K562 (cell line): Measurements from ENCODE around the gene SH3BGR. TPM values are rescaled to one million over a fixed set of nuclear protein-coding genes. Genes with fewer than 3 reads are reported as not detected.
A peak's percentile ranks its signal among the peaks of the same experiment; 100 is the strongest.

Experiments used
- ATAC-seq: fragments of 200-7000 bp; cut with Tn5 transposase; 3 replicates; pipeline ENCODE4 v1.9.1; 2020; ENCODE audit warnings: moderate library complexity
- BruUV-seq: library from RNA; stranded (reverse); fragments of 400-500 nt; replicated peaks from 2 replicates; lab custom pipeline; 2021; lab: Mats Ljungman, UMichigan
- CTCF ChIA-PET: fragments of 300-600 bp; formaldehyde crosslinking; extraction: SDS; loops from one replicate; lab custom pipeline; 2021; ENCODE audit warnings: low intra/inter-chr PET ratio; lab: Yijun Ruan, JAX
- POLR2A ChIA-PET: fragments of 300-600, 350-650 bp; sonication (Branson Sonifier 250); formaldehyde crosslinking; extraction: SDS; loops from one replicate; lab custom pipeline; 2021; ENCODE audit warnings: antibody characterized with exemption, inconsistent platforms; lab: Yijun Ruan, JAX
- DNase-seq, 4 experiments: peaks; one replicate each; pipeline versions ENCODE4 v3.0.0 to v3.0.0-alpha.2; 2011 to 2018; ENCODE audit warnings: low spot score in 3 of 4, mixed read lengths in 3 of 4; ENCODE audit errors: extremely low read depth in 1 of 4
- FAIRE-seq: peaks from 2 replicates; lab custom pipeline; 2011; peaks lifted over from hg19 to GRCh38; lab: Jason Lieb, UNC
- H2AFZ ChIP-seq: 2 replicates; pipeline ENCODE4 v1.6.0; 2011; ENCODE audit warnings: low read depth, low read length, control low read depth, inconsistent platforms
- H3K27ac ChIP-seq: fragments of 200-600 bp; 3 replicates; pipeline ENCODE4 v1.8.0; 2011; ENCODE audit warnings: low read depth, mild to moderate bottlenecking, control low read depth, inconsistent platforms, low read length, moderate library complexity, mixed read lengths; ENCODE audit errors: extremely low read depth
- H3K27me3 ChIP-seq, 2 experiments: fragments of 300-600 bp in 1 of 2; 2 replicates in 1 of 2; 3 replicates in 1 of 2; pipeline versions ENCODE4 v1.6.0 to v1.8.0; 2011; ENCODE audit warnings: inconsistent platforms in 2 of 2, low read length in 2 of 2, mild to moderate bottlenecking in 1 of 2, mixed read lengths in 1 of 2, moderate library complexity in 1 of 2; ENCODE audit not compliant: control insufficient read depth in 2 of 2, insufficient read depth in 2 of 2
- H3K36me3 ChIP-seq: fragments of 300-600 bp; 3 replicates; pipeline ENCODE4 v1.8.0; 2011; ENCODE audit warnings: mild to moderate bottlenecking, low read length, inconsistent platforms; ENCODE audit not compliant: control insufficient read depth, insufficient read depth
- H3K4me1 ChIP-seq, 2 experiments: fragments of 200-600 bp in 1 of 2; replicated peaks in 1 of 2; 2 replicates in 1 of 2; 3 replicates in 1 of 2; pipeline versions ENCODE4 v1.5.1 to v1.8.0; 2011; ENCODE audit warnings: inconsistent platforms in 2 of 2, low read length in 2 of 2, mild to moderate bottlenecking in 1 of 2, mixed read lengths in 1 of 2, moderate library complexity in 1 of 2; ENCODE audit not compliant: control insufficient read depth in 2 of 2, insufficient read depth in 2 of 2
- H3K4me2 ChIP-seq: 2 replicates; pipeline ENCODE4 v1.6.1; 2011; ENCODE audit warnings: low read length, control low read depth, inconsistent platforms, mixed read lengths; ENCODE audit not compliant: insufficient read depth
- H3K4me3 ChIP-seq: fragments of 200-600 bp; sonication (generic), shearing (Covaris generic); 2 replicates; pipeline ENCODE4 v1.5.1; 2016; ENCODE audit warnings: control low read depth, inconsistent platforms
- H3K79me2 ChIP-seq: fragments of 200-600 bp; 3 replicates; pipeline ENCODE4 v1.8.0; 2011; ENCODE audit warnings: low read length, inconsistent platforms; ENCODE audit not compliant: control insufficient read depth, insufficient read depth
- H3K9ac ChIP-seq, 2 experiments: 2 replicates each; pipeline versions ENCODE4 v1.6.0 to v1.6.1; 2011; ENCODE audit warnings: low read depth in 2 of 2, low read length in 2 of 2, control low read depth in 1 of 2, inconsistent platforms in 1 of 2, mild to moderate bottlenecking in 1 of 2, mixed read lengths in 1 of 2; ENCODE audit not compliant: insufficient read depth in 1 of 2
- H3K9me1 ChIP-seq: one replicate; pipeline ENCODE4 v1.6.0; 2011; ENCODE audit warnings: inconsistent platforms, mild to moderate bottlenecking, low read length, moderate library complexity; ENCODE audit not compliant: control insufficient read depth, insufficient read depth
- H3K9me3 ChIP-seq: replicated peaks from 2 replicates; pipeline ENCODE4 v1.5.1; 2011; ENCODE audit warnings: low read depth, low read length, inconsistent platforms; ENCODE audit not compliant: control insufficient read depth, insufficient read depth
- H4K20me1 ChIP-seq: replicated peaks from 2 replicates; pipeline ENCODE4 v1.6.1; 2011; ENCODE audit warnings: low read length, inconsistent platforms, mixed read lengths; ENCODE audit not compliant: control insufficient read depth, insufficient read depth
- ZNF12 ChIP-seq: sonication (generic); formaldehyde crosslinking; IDR thresholded peaks from 2 replicates; pipeline ENCODE4 v1.4.0; 2020; ENCODE audit warnings: mild to moderate bottlenecking, missing genetic modification reagents
- ZNF444 ChIP-seq: fragments of 250-450 bp; sonication (Bioruptor Pico); IDR thresholded peaks from 2 replicates; pipeline ENCODE4 v1.4.0; 2020; ENCODE audit warnings: mild to moderate bottlenecking, moderate library complexity
- WGBS: fragments of 100-300 bp; shearing (Covaris generic); methylation state at CpG from one replicate; pipeline ENCODE4 v1.1.6; 2016; ENCODE audit warnings: low coverage, mixed read lengths; ENCODE audit not compliant: insufficient coverage; ENCODE audit errors: missing lambda C conversion rate; 5-methylcytosine and 5-hydroxymethylcytosine counted together
- in situ Hi-C: fragments of 300-500 bp; cut with MboI; formaldehyde crosslinking; loops from 4 replicates; pipeline ENCODE4 v1.15.0; 2018; ENCODE audit warnings: inconsistent platforms, mixed read lengths
- intact Hi-C: fragments of 100-400 bp; cut with micrococcal nuclease; formaldehyde crosslinking; loops from 2 replicates; pipeline ENCODE4 v1.14.2; 2022
- polyA plus RNA-seq, 8 experiments: library from polyadenylated mRNA; depleted of rRNA in 4 of 8; stranded (reverse) in 5 of 8; unstranded in 3 of 8; fragments of >200 nt; fragmentation: Nextera tagmentation in 2 of 8; fragmentation: Illumina TruSeq in 1 of 8; extraction: Ambion mirVana in 2 of 8; extraction: Trizol in 1 of 8; gene quantifications; 2 replicates each; pipeline versions ENCODE4 v1.2.1 to v1.2.3, GENCODE V29; 2011 to 2014; ENCODE audit warnings: inconsistent platforms in 1 of 8, missing spikeins in 1 of 8
- total RNA-seq, 7 experiments: library from RNA; depleted of rRNA in 6 of 7; stranded (reverse); fragments of >200 nt in 6 of 7; fragmentation: Illumina TruSeq in 2 of 7; extraction: Trizol in 2 of 7; gene quantifications; 2 replicates each; pipeline versions ENCODE4 v1.2.1 to v1.2.3, GENCODE V29; 2011 to 2021; ENCODE audit warnings: low replicate concordance in 1 of 7

SH3BGR gene
- total and polyA plus RNA-seq, 9 of the 15 experiments (the other 6 are each of a cell fraction or from before 2014, with no cell fraction given), result 6.6 to 42.9 (median 25.6) TPM

DNA sequence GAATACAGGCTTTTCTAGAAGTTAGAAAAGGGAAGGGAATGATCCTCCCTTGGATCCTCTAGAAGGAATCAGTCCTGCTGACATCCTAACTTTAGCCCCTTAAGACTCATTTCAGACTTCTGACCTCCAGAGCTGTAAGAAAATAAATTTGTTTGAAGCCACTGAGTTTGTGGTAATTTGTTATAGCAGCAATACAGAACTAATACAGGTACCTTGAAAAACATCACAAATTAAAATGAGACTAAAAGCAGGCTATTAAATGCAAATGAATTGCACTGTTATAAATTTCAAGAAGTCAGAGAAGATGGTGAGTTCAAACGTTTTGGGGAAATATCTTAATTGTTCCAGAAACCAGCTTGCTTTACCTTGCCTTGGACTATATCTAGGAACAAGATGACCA lies 12.5 kb upstream of the SH3BGR start:
- ATAC-seq (no peak), DNase-seq (no peak), FAIRE-seq (no peak)
- no TSS peak for BruUV-seq
- Histone ChIP-seq H4K20me1 (no peaks in the 10 kb centered on the region), H3K27me3 (no peaks in the 10 kb centered on the region), H3K36me3 (no peaks in the 10 kb centered on the region), H3K4me2 (no peak overlapping the region), H3K27ac (no peak overlapping the region), H3K9me1 (no peaks in the 10 kb centered on the region), H2AFZ (no peak overlapping the region), H3K9me3 (no peaks in the 10 kb centered on the region), H3K79me2 (no peaks in the 10 kb centered on the region), H3K4me3 (no peak overlapping the region), H3K9ac (no peak overlapping the region), H3K4me1 (peaks cover 5 to 8% of the 10 kb centered on the region in 2 experiments; a peak in 3 of 5 replicates)
- ChIA-PET POLR2A (interaction anchor here (0.8 to 1.4 kb wide), 2 partner anchors 8 to 52 kb away, joined by 3 to 4 read pairs; no protein-coding TSS in a partner anchor), CTCF (no interaction called here)
- 0% methylated on average over 1 of the region's 1 CpG for WGBS
- in situ Hi-C loops (loop anchor here (5.0 kb wide), 1 partner anchor 52 kb away; no protein-coding TSS in a partner anchor), intact Hi-C loops (no loop called here)
- TF ChIP-seq ZNF12 (peak; percentile 86; the same call in 1 of the 2 replicates), ZNF444 (CRISPR knock-in tag) (no peak)
